Measurements from ENCODE around the gene BDH1.
"Not testable (repeated sequence)": the region's sequence is repeated elsewhere in the genome, so short reads cannot be mapped to it uniquely, and the experiment has no call there.

The BDH1 gene

GRCh38 chr3:197555281-197556261 lies at the start of gene BDH1:
BDH1 (minus strand) TSS chr3:197555968; CDS start chr3:197546443, 9,525 bp downstream.
- DNase-seq = no peak

GRCh38 chr3:197603317-197603933 lies 47.7 kb upstream of the BDH1 start:
- no peak for DNase-seq

- not testable (repeated sequence) for DNase-seq
Observed at GRCh38 chr3:197602351-197602750, 46.6 kb upstream of the BDH1 start.

- DNase-seq = not testable (repeated sequence)
Observed at GRCh38 chr3:197601566-197601840, 45.7 kb upstream of the BDH1 start.

- DNase-seq = no peak
Observed at GRCh38 chr3:197600796-197601565, 45.2 kb upstream of the BDH1 start.

GRCh38 chr3:197599089-197599765 lies 43.5 kb upstream of the BDH1 start:
- no peak for DNase-seq

GRCh38 chr3:197598404-197598980 lies 42.7 kb upstream of the BDH1 start:
- no peak for DNase-seq

GRCh38 chr3:197597335-197597734 lies 41.6 kb upstream of the BDH1 start:
- no peak for DNase-seq

- no peak for DNase-seq
Observed at GRCh38 chr3:197595470-197596185, 39.9 kb upstream of the BDH1 start.

GRCh38 chr3:197593046-197593380 lies 37.2 kb upstream of the BDH1 start:
- no peak for DNase-seq

GRCh38 chr3:197592361-197593045 lies 36.7 kb upstream of the BDH1 start:
- DNase-seq = no peak

- DNase-seq = no peak
Observed at GRCh38 chr3:197591816-197592215, 36.0 kb upstream of the BDH1 start.

GRCh38 chr3:197590313-197590962 lies 34.7 kb upstream of the BDH1 start:
- DNase-seq = no peak

- DNase-seq = no peak
Observed at GRCh38 chr3:197589545-197589944, 33.8 kb upstream of the BDH1 start.

GRCh38 chr3:197586768-197587167 lies 31.0 kb upstream of the BDH1 start:
- DNase-seq = not testable (repeated sequence)

- DNase-seq = no peak
Observed at GRCh38 chr3:197586181-197586580, 30.4 kb upstream of the BDH1 start.

- no peak for DNase-seq
Observed at GRCh38 chr3:197584733-197585132, 29.0 kb upstream of the BDH1 start.

GRCh38 chr3:197583371-197583770 lies 27.6 kb upstream of the BDH1 start:
- no peak for DNase-seq

GRCh38 chr3:197580253-197580691 lies 24.5 kb upstream of the BDH1 start:
- DNase-seq = no peak

GRCh38 chr3:197578376-197578775 lies 22.6 kb upstream of the BDH1 start:
- no peak for DNase-seq

Data from amniotic stem cell (primary cell).